Measurements from ENCODE around the gene RRP1.

The RRP1 gene

DNA sequence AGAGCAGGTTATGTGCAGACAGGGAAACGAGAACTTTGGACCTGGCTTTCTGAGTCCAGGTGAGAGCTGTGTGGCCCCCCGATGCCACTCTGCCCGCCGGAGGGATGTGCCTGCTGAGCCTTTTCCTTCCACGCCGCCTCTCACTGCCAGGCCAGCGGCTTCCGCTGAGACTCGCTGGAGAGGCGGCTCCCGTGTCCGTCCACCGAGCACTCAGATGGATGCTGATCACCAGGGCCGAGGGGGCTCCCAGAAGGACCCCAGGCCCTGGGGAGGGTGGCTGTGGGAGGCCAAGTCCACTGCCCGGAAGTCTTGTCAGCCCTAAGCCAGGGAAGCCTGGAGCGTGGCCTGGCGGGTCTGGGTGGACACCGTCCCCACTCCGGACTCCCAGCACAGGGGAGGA lies 29.7 kb upstream of the RRP1 start:
- FAIRE-seq = no peak

GRCh38 chr21:43760391-43760958 lies 28.9 kb upstream of the RRP1 start:
- FAIRE-seq = no peak

- FAIRE-seq = no peak
Observed at GRCh38 chr21:43761886-43762285, 27.5 kb upstream of the RRP1 start.

DNA sequence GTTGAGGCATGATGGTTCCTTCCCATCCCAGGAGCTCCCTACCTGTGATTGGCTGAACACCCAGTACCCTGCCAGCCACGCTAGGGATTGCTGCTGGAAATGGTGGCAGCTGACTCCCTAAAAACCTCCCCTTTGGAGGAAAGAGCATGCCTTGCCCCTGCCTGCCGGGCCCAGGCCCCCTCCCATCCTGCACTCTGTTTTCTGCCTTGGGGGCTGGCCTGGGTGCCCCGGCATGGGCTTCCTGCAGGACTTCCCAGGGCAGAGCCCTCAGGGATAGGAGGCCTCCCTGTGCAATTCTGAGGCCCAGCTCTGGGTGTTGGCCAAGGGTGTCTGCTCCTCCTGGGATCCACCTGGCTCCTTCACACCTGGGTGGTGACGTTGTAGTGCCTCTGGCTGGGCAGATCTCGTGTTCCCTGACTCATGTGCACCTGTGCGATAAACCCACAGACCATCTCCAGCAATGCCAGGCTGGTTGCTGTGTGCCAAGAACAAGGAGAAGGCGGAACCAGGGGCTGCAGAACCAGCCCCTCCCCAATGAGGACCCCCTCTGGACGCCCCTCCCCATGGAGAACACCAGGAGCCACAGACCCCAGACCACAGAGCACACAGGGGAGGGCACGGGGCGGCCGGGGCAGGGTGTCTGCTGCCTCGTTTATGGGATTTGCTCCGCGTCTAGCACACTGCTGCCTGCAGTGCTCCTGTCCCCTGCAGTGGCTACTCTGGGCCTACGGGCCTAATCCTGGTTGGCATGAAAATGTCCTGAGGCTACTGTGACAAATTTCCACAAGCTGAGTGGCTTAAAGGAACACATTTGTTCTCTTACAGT lies 26.9 kb upstream of the RRP1 start:
- no peak for FAIRE-seq

DNA sequence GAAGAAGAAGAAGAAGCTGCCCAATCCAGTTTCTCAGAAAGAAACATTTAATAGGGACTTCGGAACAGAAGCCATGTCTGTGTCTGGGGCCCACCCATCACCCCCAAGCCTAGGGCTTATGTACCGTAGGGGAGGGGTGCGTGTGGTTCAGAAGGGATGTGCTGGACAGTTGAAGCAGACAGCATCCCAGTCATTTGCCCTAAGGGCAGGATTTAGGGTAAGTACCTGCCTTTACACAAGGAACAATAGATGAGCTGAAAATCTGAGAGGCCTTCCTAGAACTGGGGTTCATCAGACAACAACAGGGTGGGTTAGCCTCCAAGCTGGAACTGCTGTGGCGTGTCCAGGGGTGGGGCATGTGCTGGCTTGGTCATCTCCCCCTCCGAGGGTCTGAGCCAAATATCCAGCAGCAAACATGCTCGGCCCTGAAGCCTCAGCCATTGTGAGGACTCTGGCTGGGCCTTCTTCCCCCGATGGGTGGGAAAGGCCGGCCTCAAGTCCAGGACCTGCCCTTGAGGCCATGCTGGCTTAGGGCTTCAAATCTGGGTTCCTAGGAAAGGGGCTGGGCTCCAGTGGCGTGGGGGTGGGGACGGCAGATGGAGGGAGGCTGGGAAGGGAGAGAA lies 25.4 kb upstream of the RRP1 start:
- FAIRE-seq = no peak

GRCh38 chr21:43764576-43765495 lies 24.5 kb upstream of the RRP1 start:
- no peak for FAIRE-seq

GRCh38 chr21:43766734-43767497 lies 22.5 kb upstream of the RRP1 start:
- no peak for FAIRE-seq

DNA sequence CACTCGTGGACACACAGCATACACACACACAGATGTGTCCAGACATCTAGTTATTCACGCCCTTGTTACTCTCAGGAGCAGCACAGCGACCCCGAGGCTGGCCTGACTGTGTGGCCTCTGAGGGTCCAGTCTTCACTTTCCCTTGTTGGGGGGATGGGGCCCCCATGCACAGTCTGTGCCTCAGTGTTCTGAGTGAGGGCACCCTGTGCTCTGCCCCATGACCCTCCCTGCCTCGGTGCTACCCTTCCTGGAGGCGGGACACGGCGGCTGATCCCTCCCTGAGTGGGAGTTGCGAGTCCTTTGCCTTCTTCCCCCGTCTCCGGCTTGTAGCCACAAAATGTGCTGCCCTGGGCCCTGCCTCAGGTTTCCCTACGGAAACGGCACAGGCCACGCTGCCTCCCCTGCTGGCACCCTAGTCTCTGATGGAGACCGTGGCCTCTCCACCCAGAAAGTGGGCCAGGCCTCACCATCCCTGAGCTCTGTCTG lies 21.8 kb upstream of the RRP1 start:
- no peak for FAIRE-seq

GRCh38 chr21:43767984-43768867 lies 21.2 kb upstream of the RRP1 start:
- no peak for FAIRE-seq

DNA sequence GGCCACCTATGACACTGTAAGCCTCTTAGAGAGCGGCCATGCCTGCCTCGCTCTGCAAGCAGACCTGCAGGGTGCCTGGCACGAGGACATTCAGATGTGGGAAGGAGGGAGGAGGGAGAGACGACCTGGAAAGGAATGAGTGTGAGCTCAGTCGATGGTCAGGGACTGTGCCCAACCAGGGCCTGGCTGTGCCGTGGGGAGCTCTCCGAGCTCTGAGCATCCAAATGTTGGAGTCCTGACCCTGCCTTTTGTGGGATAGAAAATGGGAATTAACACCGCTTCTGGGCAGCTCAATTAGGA lies 20.6 kb upstream of the RRP1 start:
- FAIRE-seq = no peak

DNA sequence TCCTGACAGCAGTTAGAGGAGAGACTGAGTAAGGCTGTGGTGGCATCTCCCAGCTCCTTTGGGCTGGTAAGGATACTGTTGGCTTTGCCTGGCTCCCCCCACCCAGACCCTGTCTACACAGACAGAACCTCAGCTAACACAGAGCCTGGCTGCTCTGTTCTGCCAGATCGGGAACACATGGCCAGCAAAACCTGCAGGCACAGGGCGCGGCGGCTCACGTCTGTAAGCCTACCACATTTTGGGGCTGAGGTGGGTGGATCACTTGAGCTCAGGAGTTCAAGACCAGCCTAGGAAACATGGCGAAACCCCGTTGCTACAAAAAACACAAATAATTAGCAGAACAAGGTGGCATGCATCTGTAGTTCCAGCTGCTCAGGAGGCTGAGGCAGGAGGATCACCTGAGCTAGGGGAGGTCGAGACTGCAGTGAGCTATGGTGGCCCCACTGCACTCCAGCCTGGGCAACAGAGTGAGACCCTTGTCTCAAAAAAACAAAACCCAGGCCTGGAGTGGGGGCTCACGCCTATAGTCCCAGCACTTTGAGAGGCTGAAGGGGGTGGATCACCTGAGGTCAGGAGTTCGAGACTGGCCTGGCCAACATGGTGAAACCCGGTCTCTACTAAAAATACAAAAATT lies 19.9 kb upstream of the RRP1 start:
- FAIRE-seq = no peak

DNA sequence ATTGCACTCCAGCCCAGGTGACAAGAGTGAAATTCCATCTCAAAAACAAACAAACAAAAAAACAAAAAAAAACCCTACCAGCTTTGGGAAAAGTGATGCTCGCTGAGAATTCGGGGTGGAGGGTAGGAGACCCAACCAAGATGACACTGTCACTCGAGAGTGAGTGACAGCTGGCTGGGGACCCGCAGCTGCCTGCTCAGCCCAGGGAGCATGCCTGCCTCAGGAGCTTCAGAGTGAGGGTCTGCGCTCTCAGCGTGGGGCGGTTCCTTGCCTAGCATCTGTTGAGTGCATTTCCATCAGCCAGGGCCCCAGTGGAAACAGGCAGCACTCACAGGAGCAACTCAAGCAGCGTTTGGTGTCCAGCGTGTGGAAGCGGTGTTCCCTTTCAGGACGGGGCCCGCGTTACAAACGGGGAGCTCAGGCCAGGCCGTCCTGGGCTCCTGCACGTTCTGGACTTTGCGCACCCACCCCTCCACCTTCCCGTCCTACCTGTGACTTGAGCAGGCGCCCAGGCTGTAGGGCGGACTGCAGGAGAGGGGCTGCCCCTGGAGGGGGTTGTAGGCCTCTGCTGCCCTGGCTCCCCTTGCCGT lies 19.2 kb upstream of the RRP1 start:
- FAIRE-seq = no peak

GRCh38 chr21:43771199-43771675 lies 18.1 kb upstream of the RRP1 start:
- no peak for FAIRE-seq

DNA sequence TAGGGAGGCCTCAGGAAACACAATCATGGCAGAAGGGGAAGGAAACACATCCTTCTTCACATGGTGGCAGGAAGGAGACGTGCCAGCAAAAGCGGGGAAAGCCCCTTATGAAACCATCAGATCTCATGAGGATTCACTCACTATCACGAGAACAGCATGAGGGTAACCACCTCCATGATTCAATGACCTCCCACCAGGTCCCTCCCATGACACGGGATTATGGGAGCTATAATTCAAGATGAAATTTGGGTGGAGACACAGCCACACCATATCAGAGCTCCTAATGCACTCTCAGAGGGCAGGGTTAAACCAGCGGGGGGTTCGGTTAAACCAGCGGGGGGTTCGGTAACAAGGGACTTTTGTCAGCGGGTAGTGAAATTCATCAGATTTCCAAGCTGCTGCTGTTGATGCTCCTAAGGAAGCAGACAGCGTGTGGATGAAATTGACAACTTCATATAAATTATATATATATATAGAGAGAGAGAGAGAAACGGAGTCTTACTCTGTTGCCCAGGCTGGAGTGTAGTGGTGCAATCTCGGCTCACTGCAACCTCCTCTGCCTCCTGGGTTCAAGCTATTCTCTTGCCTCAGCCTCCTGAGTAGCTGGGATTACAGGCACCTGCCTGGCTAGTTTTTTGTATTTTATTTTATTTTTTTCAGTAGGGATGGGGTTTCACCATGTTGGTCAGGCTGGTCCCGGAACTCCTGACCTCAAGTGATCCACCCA lies 17.5 kb upstream of the RRP1 start:
- FAIRE-seq = no peak

DNA sequence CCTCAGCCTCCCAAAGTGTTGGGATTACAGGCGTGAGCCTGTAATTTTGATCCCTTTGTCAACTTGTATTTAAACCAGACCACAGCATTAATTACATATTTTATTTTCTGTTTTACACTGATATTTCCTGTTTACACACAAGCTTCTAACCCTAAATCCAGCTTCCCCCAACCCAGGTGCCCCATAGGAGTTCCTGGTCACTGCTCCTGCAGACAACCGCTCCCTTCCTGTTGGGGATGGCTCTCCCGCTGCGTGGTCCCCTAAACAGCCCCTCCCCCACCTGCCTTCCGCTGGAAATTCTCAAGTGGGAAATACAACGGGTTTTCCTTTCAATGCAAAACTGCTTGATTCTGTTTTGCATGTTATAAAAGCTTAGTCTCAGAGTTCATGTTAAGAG lies 17.0 kb upstream of the RRP1 start:
- FAIRE-seq = no peak

DNA sequence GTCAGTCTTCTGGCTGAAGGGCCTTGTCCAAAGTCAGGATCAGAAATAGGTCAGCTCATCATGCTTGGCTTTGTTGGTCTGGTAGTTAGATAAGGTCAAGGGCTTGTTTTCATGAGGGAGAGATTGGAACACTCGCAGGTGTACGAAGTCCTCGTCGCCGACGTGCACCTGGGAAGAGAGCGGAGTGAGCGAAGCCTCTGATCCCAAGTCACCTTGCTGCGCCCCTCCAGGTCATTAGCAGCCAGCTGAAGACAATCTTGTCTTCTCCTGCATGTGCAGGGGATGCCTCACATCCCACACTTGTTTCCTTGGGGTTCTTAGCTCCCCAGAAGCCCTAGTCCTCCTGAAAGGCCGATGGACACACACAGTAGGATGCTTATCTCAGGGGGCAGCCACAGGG lies 15.2 kb upstream of the RRP1 start:
- FAIRE-seq = no peak

GRCh38 chr21:43775190-43775589 lies 14.2 kb upstream of the RRP1 start:
- FAIRE-seq = no peak

DNA sequence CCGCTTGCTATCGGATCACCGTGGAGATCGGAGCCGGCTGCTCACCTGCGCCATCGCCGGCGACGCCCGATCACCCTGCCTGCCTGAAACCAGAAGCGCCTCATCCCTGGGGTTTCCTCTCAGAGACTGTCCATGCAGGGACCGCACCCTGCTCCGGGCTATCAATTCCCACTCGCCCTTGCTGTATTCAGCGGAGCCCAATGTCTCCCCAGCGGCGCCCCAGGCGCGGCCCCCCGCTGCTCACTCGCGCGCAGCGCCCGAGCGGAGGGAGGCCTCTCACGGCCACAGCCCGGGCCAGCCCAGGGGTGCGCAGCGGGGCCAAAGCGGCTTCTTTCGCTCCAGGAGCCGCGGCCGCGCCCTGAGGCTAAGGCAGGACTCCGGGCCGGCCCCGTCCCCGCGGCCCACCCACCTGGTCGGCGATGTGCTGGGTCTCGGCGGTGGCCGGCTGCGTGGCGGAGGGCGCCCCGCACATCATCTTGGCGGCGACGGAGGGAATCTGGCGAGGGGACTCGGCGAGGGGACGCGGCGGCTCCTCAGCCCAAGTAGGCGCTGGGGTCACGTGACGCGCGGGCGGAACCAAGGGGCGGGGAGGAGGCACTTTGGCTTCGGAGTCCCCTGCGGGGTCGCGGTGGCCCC lies 13.5 kb upstream of the RRP1 start, which contains the start of gene CSTB:
Gene CSTB (minus strand): TSS at position 514 of the 636 bp plus-strand sequence. CDS start 39 bp downstream, at position 475.
- FAIRE-seq = no peak

- no peak for FAIRE-seq
Observed at GRCh38 chr21:43777953-43778352, 11.4 kb upstream of the RRP1 start.

All from islet of Langerhans (tissue), 1 donor.